ENCODE data around the gene CPAMD8. TPM values are rescaled to one million over a fixed set of nuclear protein-coding genes. Genes with fewer than 3 reads are reported as not detected.
"Not testable (repeated sequence)": the region's sequence is repeated elsewhere in the genome, so short reads cannot be mapped to it uniquely, and the experiment has no call there.

Gene CPAMD8
- polyA plus RNA-seq, 3 donors, result 43.6 to 53.0 (median 44.0) TPM

GRCh38 chr19:17004386-17004785, 22.2 kb downstream of the CPAMD8 start:
- DNase-seq, result no peak

GRCh38 chr19:17002455-17002854, 24.2 kb downstream of the CPAMD8 start:
- no peak for DNase-seq

DNA sequence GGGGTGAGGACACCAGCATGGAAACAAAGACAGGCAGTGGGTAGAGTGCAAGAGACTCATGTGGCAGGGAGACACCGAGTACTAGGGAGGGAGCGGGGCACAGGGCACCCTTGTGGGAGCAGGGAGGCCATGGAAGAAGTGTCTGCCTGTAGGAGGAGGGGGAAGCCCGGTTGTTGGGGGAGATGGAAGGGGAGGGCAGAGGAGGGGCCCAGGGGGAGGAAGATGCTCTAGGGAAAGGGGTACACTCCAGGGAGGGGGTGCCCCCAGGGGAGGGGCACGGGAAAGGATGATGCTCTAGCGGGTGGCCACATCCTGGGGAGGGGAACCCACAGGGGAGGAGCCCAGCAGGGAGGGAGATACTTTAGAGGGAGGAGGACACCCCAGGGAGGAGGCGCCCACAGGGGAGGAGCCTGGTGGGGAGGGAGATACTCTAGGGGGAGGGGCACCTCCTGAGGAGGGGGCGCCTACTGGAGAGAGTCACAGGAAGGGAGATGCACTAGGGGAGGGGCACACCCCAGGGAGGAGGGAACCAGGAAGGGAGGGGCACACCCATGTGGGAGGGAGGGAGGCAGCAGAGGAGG, 24.9 kb downstream of the CPAMD8 start:
- DNase-seq, result no peak

DNA sequence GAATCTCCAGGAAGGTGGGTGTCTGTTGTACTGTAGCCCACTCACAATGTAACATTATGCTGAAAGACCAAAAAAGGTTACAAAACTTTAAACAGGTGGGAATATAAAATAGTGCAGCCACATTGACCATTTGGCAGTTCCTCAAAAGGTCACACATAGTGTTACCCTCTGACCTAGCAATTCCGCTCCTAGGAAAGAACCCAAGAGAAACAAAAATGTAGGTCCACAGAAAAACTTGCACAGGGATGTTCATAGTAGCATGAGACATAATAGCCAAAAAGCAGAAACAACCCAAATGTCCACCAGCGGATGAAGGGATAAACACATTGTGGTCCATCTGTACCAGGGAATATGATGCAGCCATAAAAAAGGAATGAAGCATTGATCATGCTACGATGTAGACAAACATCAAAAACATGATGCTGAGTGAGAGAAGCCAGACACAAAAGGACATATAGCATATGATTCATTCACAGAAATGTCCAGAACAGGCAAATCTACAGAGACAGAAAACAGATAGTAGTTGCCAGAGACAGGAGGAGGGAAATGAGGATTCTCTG, 27.9 kb downstream of the CPAMD8 start:
- no peak for DNase-seq

- not testable (repeated sequence) for DNase-seq
These were observed 29.6 kb downstream of the CPAMD8 start for GRCh38 chr19:16996838-16997490.

DNA sequence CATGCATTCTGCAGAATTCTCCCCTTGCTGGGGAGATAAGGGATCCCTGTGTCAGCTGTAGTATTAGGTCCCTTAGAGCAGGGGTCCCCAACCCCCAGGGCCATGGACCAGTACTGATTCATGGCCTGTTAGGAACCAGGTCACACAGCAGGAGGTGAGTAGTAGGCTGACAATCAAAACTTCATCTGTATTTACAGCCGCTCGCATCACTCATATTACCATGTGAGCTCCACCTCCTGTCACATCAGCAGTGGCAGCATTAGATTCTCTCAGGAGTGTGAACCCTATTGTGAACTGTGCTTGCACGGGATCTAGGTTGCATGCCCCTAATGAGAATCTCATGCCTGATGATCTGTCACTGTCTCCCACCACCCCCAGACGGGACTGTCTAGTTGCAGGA, 37.9 kb downstream of the CPAMD8 start:
- DNase-seq, result no peak

DNA sequence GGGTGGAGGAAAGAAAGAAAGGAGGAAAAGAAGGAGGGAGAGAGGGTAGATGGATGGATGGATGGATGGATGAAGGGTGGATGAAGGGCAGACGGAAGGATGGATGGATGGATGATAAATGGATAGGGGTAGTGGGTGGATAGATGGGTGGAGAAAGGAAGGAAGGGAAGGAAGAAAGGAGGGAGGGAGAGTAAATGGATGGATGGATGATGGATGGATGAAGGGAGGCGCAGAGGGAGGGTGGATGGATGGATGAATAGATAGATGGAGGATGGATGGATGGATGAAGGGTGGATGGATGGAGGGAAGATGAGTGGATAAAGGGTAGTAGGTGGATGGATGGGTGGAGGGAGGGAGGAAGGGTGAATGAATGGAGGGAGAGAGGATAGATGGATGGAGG, 41.2 kb downstream of the CPAMD8 start:
- DNase-seq, result no peak

DNA sequence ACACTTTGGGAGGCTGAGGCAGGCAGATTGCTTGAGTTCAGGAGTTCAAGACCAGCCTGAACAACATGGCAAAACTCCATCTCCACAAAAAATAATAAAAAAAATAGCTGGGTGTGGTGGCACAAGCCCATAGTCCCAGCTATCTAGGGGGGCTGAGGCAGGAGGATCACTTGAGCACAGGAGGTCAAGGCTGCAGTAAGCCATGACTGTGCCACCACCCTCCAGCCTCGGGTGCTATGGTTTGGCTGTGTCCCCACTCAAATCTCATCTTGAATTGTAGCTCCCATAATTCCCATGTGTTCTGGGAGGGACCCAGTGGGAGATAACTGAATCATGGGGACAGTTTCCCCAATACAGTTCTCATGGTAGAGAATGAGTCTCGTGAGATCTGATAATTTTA, 44.0 kb downstream of the CPAMD8 start:
- not testable (repeated sequence) for DNase-seq

DNA sequence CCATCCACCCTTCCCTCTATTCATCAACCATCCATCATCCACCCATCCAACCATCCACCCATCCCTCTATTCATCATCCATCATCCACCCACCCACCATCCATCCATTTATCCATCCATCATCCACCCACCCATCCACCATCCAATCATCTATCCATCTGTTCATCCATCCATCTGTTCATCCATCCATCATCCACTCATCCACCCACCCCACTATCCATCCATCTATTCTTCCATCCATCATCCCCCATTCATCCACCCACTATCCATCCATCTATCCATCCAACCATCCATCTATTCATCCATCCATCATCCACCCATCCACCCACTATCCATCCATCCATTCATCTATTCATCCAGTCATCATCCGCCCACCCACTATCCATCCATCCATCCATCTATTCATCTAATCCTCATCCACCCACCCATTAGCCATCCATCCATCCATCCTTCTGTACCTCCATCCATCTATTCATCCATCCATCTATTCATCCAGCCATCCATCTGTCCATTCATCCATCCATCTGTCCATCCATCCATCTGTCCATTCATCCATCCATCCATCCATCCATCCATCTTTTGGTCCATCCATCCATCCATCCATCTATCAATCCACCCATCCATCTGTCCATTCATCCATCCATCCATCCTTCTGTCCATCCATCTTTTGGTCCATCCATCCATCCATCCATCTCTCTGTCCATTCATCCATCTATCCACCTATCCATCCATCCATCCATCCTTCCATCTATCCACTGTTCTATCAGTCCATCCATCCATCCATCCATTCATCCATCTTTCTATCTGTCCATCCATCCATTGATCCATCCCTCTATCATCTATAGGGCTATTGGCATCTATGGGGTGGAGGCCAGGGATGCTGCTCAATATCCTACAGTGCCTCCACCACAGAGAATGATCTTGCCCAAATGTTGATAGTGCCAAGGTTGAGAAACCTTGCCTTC, 47.5 kb downstream of the CPAMD8 start:
- no peak for DNase-seq

- DNase-seq, result no peak
These were observed 48.5 kb downstream of the CPAMD8 start for GRCh38 chr19:16978156-16978555.

- DNase-seq, result no peak
These were observed 49.3 kb downstream of the CPAMD8 start for GRCh38 chr19:16977306-16977705.

GRCh38 chr19:16976446-16976845, 50.2 kb downstream of the CPAMD8 start:
- no peak for DNase-seq

DNA sequence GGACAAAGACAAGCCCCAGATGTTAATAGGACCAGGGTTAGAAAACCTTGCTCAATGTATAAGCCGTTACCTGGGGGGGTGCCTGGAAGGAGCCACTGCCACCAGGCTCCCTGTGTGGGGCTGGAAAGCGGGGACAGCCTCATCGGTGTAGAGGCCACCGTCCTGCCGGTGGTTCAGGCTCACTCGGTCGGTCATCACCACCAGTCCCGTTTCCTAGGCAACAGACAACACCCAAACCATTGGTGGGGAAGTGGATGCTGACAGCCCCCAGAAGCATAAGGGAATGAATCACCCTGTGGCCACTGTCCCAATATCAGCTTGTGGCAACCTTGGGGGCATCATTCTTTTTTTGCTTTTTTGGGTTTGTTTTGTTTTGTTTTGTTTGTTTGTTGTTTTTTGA, 55.8 kb downstream of the CPAMD8 start:
- no peak for DNase-seq

DNA sequence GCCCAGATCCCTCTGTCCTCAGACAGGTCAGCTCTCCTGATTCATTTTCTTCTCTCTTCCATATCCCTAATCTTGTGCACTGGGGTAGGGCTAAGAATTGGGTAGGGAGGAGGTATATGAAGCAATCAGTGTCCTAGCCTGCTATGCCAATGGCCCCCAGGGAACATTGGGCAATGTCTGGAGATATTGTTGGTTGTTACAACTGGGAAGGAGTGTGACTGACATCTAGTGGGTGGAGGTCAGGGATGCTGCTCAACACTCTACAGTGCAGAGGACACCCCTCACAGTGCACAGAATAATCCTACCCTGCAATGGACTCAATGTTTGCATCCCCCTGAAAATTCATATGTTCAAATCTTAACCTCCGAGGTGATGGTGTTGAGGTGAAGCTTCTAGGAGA, 57.5 kb downstream of the CPAMD8 start:
- DNase-seq, result no peak

GRCh38 chr19:16960996-16961822, 65.4 kb downstream of the CPAMD8 start:
- DNase-seq, result not testable (repeated sequence)

DNA sequence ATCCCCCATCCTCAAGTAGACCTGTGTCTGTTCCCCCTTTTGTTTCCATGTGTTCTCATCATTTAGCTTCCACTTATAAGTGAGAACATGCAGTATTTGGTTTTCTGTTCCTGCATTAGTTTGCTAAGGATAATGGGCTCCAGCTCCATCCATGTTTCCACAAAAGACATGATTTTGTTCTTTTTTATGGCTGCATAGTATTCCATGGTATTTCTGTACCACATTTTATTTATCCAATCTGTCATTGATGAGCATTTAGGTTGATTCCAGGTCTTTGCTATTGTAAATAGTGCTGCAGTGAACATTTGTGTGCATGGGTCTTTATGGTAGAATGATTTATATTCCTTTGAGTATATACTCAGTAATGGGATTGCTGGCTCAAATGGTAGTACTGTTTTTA, 68.3 kb downstream of the CPAMD8 start:
- DNase-seq, result not testable (repeated sequence)

GRCh38 chr19:16957855-16958254, 68.8 kb downstream of the CPAMD8 start:
- DNase-seq, result no peak

DNA sequence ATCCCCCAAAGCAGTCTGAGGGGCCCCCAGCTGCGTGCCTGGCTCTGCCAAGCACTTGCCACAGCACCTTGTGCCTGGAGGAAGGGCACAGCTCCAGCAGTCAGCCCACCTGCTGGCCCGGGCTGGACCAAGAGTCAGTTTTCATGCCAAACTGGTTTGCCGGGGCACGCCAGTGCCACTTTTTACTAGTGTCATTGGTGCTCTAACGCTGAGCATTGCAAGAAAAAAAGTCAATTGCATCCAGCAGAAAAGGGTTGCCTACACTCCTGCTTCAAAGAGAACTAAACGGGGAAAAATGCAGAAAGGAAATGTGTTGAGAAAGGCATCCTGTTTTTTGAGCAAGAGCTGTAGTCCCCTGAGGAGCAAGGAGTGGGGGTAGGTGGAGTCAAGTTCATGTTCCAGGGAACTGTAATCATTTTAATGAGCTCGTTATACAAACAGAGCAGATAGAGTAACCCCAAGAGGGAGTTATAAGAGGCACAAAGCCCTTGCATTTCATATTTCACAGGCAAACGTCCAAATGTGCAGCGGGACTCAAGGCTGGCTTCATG, 69.4 kb downstream of the CPAMD8 start:
- no peak for DNase-seq

- no peak for DNase-seq
These were observed 71.4 kb downstream of the CPAMD8 start for GRCh38 chr19:16955161-16955560.

- no peak for DNase-seq
These were observed 74.6 kb downstream of the CPAMD8 start for GRCh38 chr19:16952046-16952445.

DNA sequence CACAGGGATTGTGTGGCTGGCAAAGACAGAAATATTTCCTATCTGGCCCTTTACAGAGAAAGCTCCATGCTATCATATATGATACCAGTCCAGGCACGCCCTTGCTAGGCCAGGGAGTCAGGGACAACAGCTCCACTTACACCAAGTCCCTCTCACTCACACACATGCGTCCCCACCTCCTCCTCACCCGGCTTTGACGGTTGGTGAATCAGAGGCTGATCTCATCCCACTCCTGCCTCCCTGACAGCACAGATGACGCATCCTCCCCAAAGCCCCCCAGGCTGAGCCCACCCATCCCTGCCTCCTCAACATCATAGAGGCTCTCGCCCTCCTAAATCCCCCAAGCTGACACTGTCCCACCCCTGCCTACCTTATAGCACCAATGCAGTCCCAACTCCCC, 75.1 kb downstream of the CPAMD8 start:
- DNase-seq, result no peak

Measured in renal pelvis (tissue), 4 donors.